ENCODE data around the gene ADGB. TPM values are rescaled to one million over a fixed set of nuclear protein-coding genes. Genes with fewer than 3 reads are reported as not detected.
"Not testable (repeated sequence)": the region's sequence is repeated elsewhere in the genome, so short reads cannot be mapped to it uniquely, and the experiment has no call there.

The ADGB gene
- total RNA-seq (under 1 TPM in 1 of 2 donors, not detected in 1; 0.18 TPM), polyA plus RNA-seq (not detected)
- long read RNA-seq, donor 1, result 0 reads
- long read RNA-seq, donor 2, result 0 reads

- WGBS, 2 donors, result 4% methylated on average over 31 to 32 of the region's 32 CpGs
- peak within 1 kb of the TSS in 1 of 2 donors; percentile 0 for H3K4me3 ChIP-seq (ENCODE audit: low read length in 2 of 2)
- peak; percentile 82 to 86 for DNase-seq
Measured at GRCh38 chr6:146598772-146599405, at the start of gene ADGB. Gene ADGB (plus strand): TSS chr6:146598972. CDS start chr6:146599041, 69 bp downstream.

GRCh38 chr6:146550911-146551310, 47.9 kb upstream of the ADGB start:
- intact Hi-C loops (cut with DNase I), result no loop called here
- H3K9me3 ChIP-seq (ENCODE audit: control insufficient read depth, low read length), result no peaks in the 10 kb centered on the region
- no peak overlapping the region for H3K4me3 ChIP-seq (ENCODE audit: low read length in 2 of 2)
- no peak overlapping the region for H3K27ac ChIP-seq (ENCODE audit: low read depth in 1 of 2, low read length in 2 of 2)
- H3K4me1 ChIP-seq (ENCODE audit: control insufficient read depth in 1 of 2, insufficient read depth in 2 of 2, low read length in 2 of 2), result no peaks in the 10 kb centered on the region
- DNase-seq (no peak), ATAC-seq (ENCODE audit: low FRiP score) (no peak)
- H3K27me3 ChIP-seq (ENCODE audit: control insufficient read depth in 1 of 2, insufficient read depth in 2 of 2, low read length in 1 of 2), result no peaks in the 10 kb centered on the region
- WGBS, 2 donors, result 91 to 95% methylated on average over 6 of the region's 6 CpGs
- H3K36me3 ChIP-seq (ENCODE audit: control insufficient read depth in 1 of 2, insufficient read depth in 2 of 2, low read length in 1 of 2), result peaks cover 2 to 5% of the 10 kb centered on the region in 2 donors

More at GRCh38 chr6:146598772-146599405, at the start of gene ADGB:
- Histone ChIP-seq H3K9me3 (ENCODE audit: control insufficient read depth, low read length) (no peaks in the 10 kb centered on the region), H3K27ac (ENCODE audit: low read depth in 1 of 2, low read length in 2 of 2) (no peak within 1 kb of the TSS), H3K27me3 (ENCODE audit: control insufficient read depth in 1 of 2, insufficient read depth in 2 of 2, low read length in 1 of 2) (no peaks in the 10 kb centered on the region), H3K36me3 (ENCODE audit: control insufficient read depth in 1 of 2, insufficient read depth in 2 of 2, low read length in 1 of 2) (no peaks in the 10 kb centered on the region), H3K4me1 (ENCODE audit: control insufficient read depth in 1 of 2, insufficient read depth in 2 of 2, low read length in 2 of 2) (no peaks in the 10 kb centered on the region)
- peak; percentile 77 for ATAC-seq (ENCODE audit: low FRiP score)
- intact Hi-C loops (cut with DNase I), result no loop called here

DNA sequence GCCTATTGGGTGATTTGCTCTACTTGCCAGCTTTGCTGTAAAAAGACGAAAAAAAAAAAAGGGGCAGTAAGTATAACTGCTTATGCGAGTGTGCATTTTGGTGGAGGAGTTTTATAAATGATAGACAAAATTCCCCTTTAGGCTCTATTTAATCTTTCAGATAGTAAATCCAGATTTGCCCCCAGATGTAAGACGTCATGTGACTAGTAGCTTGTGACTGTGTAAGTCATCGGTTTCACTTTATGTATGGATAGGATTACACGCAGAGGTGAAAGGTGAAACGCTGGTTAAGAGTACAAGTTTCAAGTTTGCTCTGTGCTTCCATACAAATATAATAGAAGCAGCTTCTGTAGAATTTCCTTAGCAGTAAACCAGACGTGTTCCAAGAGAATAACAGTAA, 47.2 kb upstream of the ADGB start:
- intact Hi-C loops (cut with DNase I), result no loop called here
- DNase-seq, result no peak
- 68 to 78% methylated on average over 7 of the region's 7 CpGs for WGBS, 2 donors
- Histone ChIP-seq H3K36me3 (ENCODE audit: control insufficient read depth in 1 of 2, insufficient read depth in 2 of 2, low read length in 1 of 2) (peaks cover 2 to 5% of the 10 kb centered on the region in 2 donors), H3K27me3 (ENCODE audit: control insufficient read depth in 1 of 2, insufficient read depth in 2 of 2, low read length in 1 of 2) (no peaks in the 10 kb centered on the region), H3K9me3 (ENCODE audit: control insufficient read depth, low read length) (no peaks in the 10 kb centered on the region), H3K4me3 (ENCODE audit: low read length in 2 of 2) (no peak overlapping the region), H3K27ac (ENCODE audit: low read depth in 1 of 2, low read length in 2 of 2) (no peak overlapping the region), H3K4me1 (ENCODE audit: control insufficient read depth in 1 of 2, insufficient read depth in 2 of 2, low read length in 2 of 2) (no peaks in the 10 kb centered on the region)
- ATAC-seq (ENCODE audit: low FRiP score), result no peak

GRCh38 chr6:146553377-146554135, 45.2 kb upstream of the ADGB start:
- WGBS, 2 donors, result 68 to 69% methylated on average over 7 of the region's 7 CpGs

GRCh38 chr6:146560607-146561006, 38.2 kb upstream of the ADGB start:
- 91 to 96% methylated on average over 1 of the region's 1 CpG for WGBS, 2 donors

More at GRCh38 chr6:146553377-146554135, 45.2 kb upstream of the ADGB start:
- Histone ChIP-seq H3K4me1 (ENCODE audit: control insufficient read depth in 1 of 2, insufficient read depth in 2 of 2, low read length in 2 of 2) (no peaks in the 10 kb centered on the region), H3K27ac (ENCODE audit: low read depth in 1 of 2, low read length in 2 of 2) (no peak overlapping the region), H3K4me3 (ENCODE audit: low read length in 2 of 2) (no peak overlapping the region), H3K36me3 (ENCODE audit: control insufficient read depth in 1 of 2, insufficient read depth in 2 of 2, low read length in 1 of 2) (peaks cover 2 to 7% of the 10 kb centered on the region in 2 donors), H3K27me3 (ENCODE audit: control insufficient read depth in 1 of 2, insufficient read depth in 2 of 2, low read length in 1 of 2) (no peaks in the 10 kb centered on the region), H3K9me3 (ENCODE audit: control insufficient read depth, low read length) (no peaks in the 10 kb centered on the region)
- ATAC-seq (ENCODE audit: low FRiP score), result no peak
- intact Hi-C loops (cut with DNase I), result no loop called here
- no peak for DNase-seq

GRCh38 chr6:146566661-146567060, 32.1 kb upstream of the ADGB start:
- H3K27ac ChIP-seq (ENCODE audit: low read depth in 1 of 2, low read length in 2 of 2); H3K36me3 ChIP-seq (ENCODE audit: control insufficient read depth in 1 of 2, insufficient read depth in 2 of 2, low read length in 1 of 2); DNase-seq; H3K4me1 ChIP-seq (ENCODE audit: control insufficient read depth in 1 of 2, insufficient read depth in 2 of 2, low read length in 2 of 2); H3K9me3 ChIP-seq (ENCODE audit: control insufficient read depth, low read length); intact Hi-C loops (cut with DNase I); ATAC-seq (ENCODE audit: low FRiP score); H3K27me3 ChIP-seq (ENCODE audit: control insufficient read depth in 1 of 2, insufficient read depth in 2 of 2, low read length in 1 of 2); H3K4me3 ChIP-seq (ENCODE audit: low read length in 2 of 2): not testable (repeated sequence)
- 69 to 77% methylated on average over 2 of the region's 2 CpGs for WGBS, 2 donors

More at GRCh38 chr6:146560607-146561006, 38.2 kb upstream of the ADGB start:
- H3K27me3 ChIP-seq (ENCODE audit: control insufficient read depth in 1 of 2, insufficient read depth in 2 of 2, low read length in 1 of 2), result no peaks in the 10 kb centered on the region
- peaks cover under 1% of the 10 kb centered on the region for H3K9me3 ChIP-seq (ENCODE audit: control insufficient read depth, low read length)
- DNase-seq (no peak), ATAC-seq (ENCODE audit: low FRiP score) (no peak)
- H3K4me3 ChIP-seq (ENCODE audit: low read length in 2 of 2), result no peak overlapping the region
- intact Hi-C loops (cut with DNase I), result no loop called here
- H3K4me1 ChIP-seq (ENCODE audit: control insufficient read depth in 1 of 2, insufficient read depth in 2 of 2, low read length in 2 of 2), result no peaks in the 10 kb centered on the region
- no peak overlapping the region for H3K27ac ChIP-seq (ENCODE audit: low read depth in 1 of 2, low read length in 2 of 2)
- H3K36me3 ChIP-seq (ENCODE audit: control insufficient read depth in 1 of 2, insufficient read depth in 2 of 2, low read length in 1 of 2), result peaks cover 0 to 2% of the 10 kb centered on the region in 2 donors

GRCh38 chr6:146568619-146569018, 30.2 kb upstream of the ADGB start:
- DNase-seq; H3K27me3 ChIP-seq (ENCODE audit: control insufficient read depth in 1 of 2, insufficient read depth in 2 of 2, low read length in 1 of 2); H3K9me3 ChIP-seq (ENCODE audit: control insufficient read depth, low read length); ATAC-seq (ENCODE audit: low FRiP score); intact Hi-C loops (cut with DNase I); H3K36me3 ChIP-seq (ENCODE audit: control insufficient read depth in 1 of 2, insufficient read depth in 2 of 2, low read length in 1 of 2); H3K4me1 ChIP-seq (ENCODE audit: control insufficient read depth in 1 of 2, insufficient read depth in 2 of 2, low read length in 2 of 2); H3K4me3 ChIP-seq (ENCODE audit: low read length in 2 of 2); H3K27ac ChIP-seq (ENCODE audit: low read depth in 1 of 2, low read length in 2 of 2): not testable (repeated sequence)
- WGBS, 2 donors, result 84 to 91% methylated on average over 3 of the region's 3 CpGs

GRCh38 chr6:146574211-146574610, 24.6 kb upstream of the ADGB start:
- WGBS, 2 donors, result 95 to 97% methylated on average over 1 of the region's 1 CpG
- Histone ChIP-seq H3K4me1 (ENCODE audit: control insufficient read depth in 1 of 2, insufficient read depth in 2 of 2, low read length in 2 of 2) (no peaks in the 10 kb centered on the region), H3K9me3 (ENCODE audit: control insufficient read depth, low read length) (peaks cover 1% of the 10 kb centered on the region), H3K36me3 (ENCODE audit: control insufficient read depth in 1 of 2, insufficient read depth in 2 of 2, low read length in 1 of 2) (no peaks in the 10 kb centered on the region), H3K27ac (ENCODE audit: low read depth in 1 of 2, low read length in 2 of 2) (no peak overlapping the region), H3K27me3 (ENCODE audit: control insufficient read depth in 1 of 2, insufficient read depth in 2 of 2, low read length in 1 of 2) (no peaks in the 10 kb centered on the region), H3K4me3 (ENCODE audit: low read length in 2 of 2) (no peak overlapping the region)
- DNase-seq, result no peak
- no peak for ATAC-seq (ENCODE audit: low FRiP score)
- intact Hi-C loops (cut with DNase I), result no loop called here

DNA sequence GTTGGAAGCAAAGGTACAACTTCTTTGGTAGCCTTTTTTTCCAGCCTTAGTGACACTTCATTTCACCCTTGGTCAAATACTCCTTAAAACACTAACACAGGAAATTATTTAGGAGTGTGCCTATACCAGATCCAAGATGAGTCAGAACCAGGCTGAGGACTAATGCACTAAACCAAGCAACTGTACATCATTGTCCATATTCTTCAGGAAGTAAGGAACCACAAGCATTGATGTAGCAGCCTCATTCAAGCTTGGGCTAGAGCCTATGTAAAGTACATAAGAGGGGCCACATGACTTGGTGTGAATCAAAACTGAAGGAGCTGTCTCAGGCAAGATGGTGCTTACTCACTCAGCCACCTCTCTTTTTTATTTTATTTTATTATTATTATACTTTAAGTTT, 20.7 kb upstream of the ADGB start:
- ATAC-seq (ENCODE audit: low FRiP score), result no peak
- no peaks in the 10 kb centered on the region for H3K4me1 ChIP-seq (ENCODE audit: control insufficient read depth in 1 of 2, insufficient read depth in 2 of 2, low read length in 2 of 2)
- H3K4me3 ChIP-seq (ENCODE audit: low read length in 2 of 2), result no peak overlapping the region
- no peaks in the 10 kb centered on the region for H3K27me3 ChIP-seq (ENCODE audit: control insufficient read depth in 1 of 2, insufficient read depth in 2 of 2, low read length in 1 of 2)
- H3K9me3 ChIP-seq (ENCODE audit: control insufficient read depth, low read length), result peaks cover 2% of the 10 kb centered on the region
- intact Hi-C loops (cut with DNase I), result no loop called here
- DNase-seq, result no peak
- H3K36me3 ChIP-seq (ENCODE audit: control insufficient read depth in 1 of 2, insufficient read depth in 2 of 2, low read length in 1 of 2), result no peaks in the 10 kb centered on the region
- no peak overlapping the region for H3K27ac ChIP-seq (ENCODE audit: low read depth in 1 of 2, low read length in 2 of 2)
